ENCODE data around the gene MRPS9. TPM values are rescaled to one million over a fixed set of nuclear protein-coding genes. Genes with fewer than 3 reads are reported as not detected.

The MRPS9 gene
- total and polyA plus RNA-seq, 2 donors (not counting 3 experiments of a cell fraction or from before 2014, with no cell fraction given): 14.5 to 23.9 TPM

- Histone ChIP-seq H3K9ac (replicated peaks; ENCODE audit: extremely low read depth, insufficient read depth, low read length) (no peak overlapping the region), H3K4me1 (ENCODE audit: control insufficient read depth, extremely low read depth, insufficient read depth, low read length) (no peaks in the 10 kb centered on the region), H3K4me3 (replicated peaks in 1 of 3; ENCODE audit: insufficient read depth in 1 of 3, low read depth in 1 of 3, low read length in 3 of 3) (no peak overlapping the region), H3K36me3 (ENCODE audit: control insufficient read depth in 2 of 2, extremely low read depth in 1 of 2, insufficient read depth in 2 of 2, low read length in 2 of 2) (no peaks in the 10 kb centered on the region), H3K27ac (ENCODE audit: insufficient read depth, low read depth, low read length) (no peak overlapping the region), H3K4me2 (ENCODE audit: insufficient read depth, low read length) (no peak overlapping the region), H3K27me3 (ENCODE audit: control insufficient read depth in 2 of 2, insufficient read depth in 2 of 2, low read length in 2 of 2) (no peaks in the 10 kb centered on the region), H3K9me3 (replicated peaks; ENCODE audit: control insufficient read depth, insufficient read depth, low read length) (no peaks in the 10 kb centered on the region), H4K20me1 (replicated peaks; ENCODE audit: control insufficient read depth, extremely low read depth, insufficient read depth, low read length) (no peaks in the 10 kb centered on the region), H3K79me2 (ENCODE audit: control insufficient read depth, insufficient read depth, low read length) (no peaks in the 10 kb centered on the region), H3K9me1 (replicated peaks; ENCODE audit: control insufficient read depth, extremely low read depth, insufficient read depth, low read length) (no peaks in the 10 kb centered on the region), H2AFZ (ENCODE audit: low read depth, low read length) (no peak overlapping the region)
- intact Hi-C loops (cut with micrococcal nuclease) (no loop called here), dilution Hi-C loops (cut with MboI; ENCODE audit: extremely low pct_ligation_motif_present, low sequenced_read_pairs) (no loop called here)
- no TSS peak for BruUV-seq (replicated peaks)
- ChIA-PET CTCF (no interaction called here), POLR2A (no interaction called here)
- no peak for DNase-seq (ENCODE audit: low read depth, low spot score)
- TF ChIP-seq JUN (IDR thresholded peaks at IDR 0.05; ENCODE audit: borderline replicate concordance, insufficient read depth, insufficient read length, low read depth) (no peak), GATA2 (IDR thresholded peaks at IDR 0.05; ENCODE audit: insufficient read depth, insufficient read length, low read depth, low read length) (no peak), POLR2A (IDR thresholded peaks at IDR 0.05; ENCODE audit: low read depth, low read length) (no peak), CTCF (IDR thresholded peaks at IDR 0.05; ENCODE audit: extremely low read depth in 1 of 2, insufficient read depth in 1 of 2, low read depth in 1 of 2, low read length in 2 of 2) (no peak), MAX (IDR thresholded peaks at IDR 0.05; ENCODE audit: insufficient read depth, insufficient read length) (no peak), FOS (IDR thresholded peaks at IDR 0.05; ENCODE audit: borderline replicate concordance, insufficient read depth, low read length) (no peak), MYC (IDR thresholded peaks at IDR 0.05; ENCODE audit: low read depth, low read length) (no peak), POLR2AphosphoS5 (IDR thresholded peaks at IDR 0.05; ENCODE audit: insufficient read depth, low read depth, low read length) (no peak), EZH2 (IDR thresholded peaks at IDR 0.05; ENCODE audit: borderline replicate concordance, low read depth, low read length, severe bottlenecking) (no peak)
- no peak for FAIRE-seq
Measured at GRCh38 chr2:105071379-105071778, 33.5 kb downstream of the MRPS9 start.

All from endothelial cell of umbilical vein (primary cell).